Ovary (tissue), 3 donors: ENCODE data around the gene SF3A1.

Source experiments
- CTCF ChIP-seq, 3 donors: fragments of 450-650 bp in 2 of 3; fragments of 200-600 bp in 1 of 3; IDR thresholded peaks; one replicate each; pipeline versions ENCODE4 v1.5.1 to v1.8.0; 2016 to 2022; ENCODE audit warnings: antibody characterized with exemption in 3 of 3, mild to moderate bottlenecking in 1 of 3
- EP300 ChIP-seq: sonication (generic); formaldehyde crosslinking; IDR thresholded peaks from one replicate; pipeline ENCODE4 v1.6.1; 2017; ENCODE audit warnings: antibody characterized with exemption
- POLR2A ChIP-seq: fragments of 450-650 bp; IDR thresholded peaks from one replicate; pipeline ENCODE4 v1.6.1; 2017; ENCODE audit warnings: antibody characterized with exemption, mild to moderate bottlenecking, moderate library complexity
- donor health status: DM: no; HTN: no; CAD: no.

GRCh38 chr22:30380011-30380410 is 23.3 kb upstream of the SF3A1 start:
- no peak for TF ChIP-seq EP300
- no peak for TF ChIP-seq CTCF (IDR thresholded peaks at IDR 0.05)
- TF ChIP-seq POLR2A, result no peak
